ENCODE data around the gene AIP. TPM values are rescaled to one million over a fixed set of nuclear protein-coding genes. Genes with fewer than 3 reads are reported as not detected.

The AIP gene
- total and polyA plus RNA-seq, 2 donors (not counting 3 experiments of a cell fraction or from before 2014, with no cell fraction given) = 46.3 to 114 TPM

DNA sequence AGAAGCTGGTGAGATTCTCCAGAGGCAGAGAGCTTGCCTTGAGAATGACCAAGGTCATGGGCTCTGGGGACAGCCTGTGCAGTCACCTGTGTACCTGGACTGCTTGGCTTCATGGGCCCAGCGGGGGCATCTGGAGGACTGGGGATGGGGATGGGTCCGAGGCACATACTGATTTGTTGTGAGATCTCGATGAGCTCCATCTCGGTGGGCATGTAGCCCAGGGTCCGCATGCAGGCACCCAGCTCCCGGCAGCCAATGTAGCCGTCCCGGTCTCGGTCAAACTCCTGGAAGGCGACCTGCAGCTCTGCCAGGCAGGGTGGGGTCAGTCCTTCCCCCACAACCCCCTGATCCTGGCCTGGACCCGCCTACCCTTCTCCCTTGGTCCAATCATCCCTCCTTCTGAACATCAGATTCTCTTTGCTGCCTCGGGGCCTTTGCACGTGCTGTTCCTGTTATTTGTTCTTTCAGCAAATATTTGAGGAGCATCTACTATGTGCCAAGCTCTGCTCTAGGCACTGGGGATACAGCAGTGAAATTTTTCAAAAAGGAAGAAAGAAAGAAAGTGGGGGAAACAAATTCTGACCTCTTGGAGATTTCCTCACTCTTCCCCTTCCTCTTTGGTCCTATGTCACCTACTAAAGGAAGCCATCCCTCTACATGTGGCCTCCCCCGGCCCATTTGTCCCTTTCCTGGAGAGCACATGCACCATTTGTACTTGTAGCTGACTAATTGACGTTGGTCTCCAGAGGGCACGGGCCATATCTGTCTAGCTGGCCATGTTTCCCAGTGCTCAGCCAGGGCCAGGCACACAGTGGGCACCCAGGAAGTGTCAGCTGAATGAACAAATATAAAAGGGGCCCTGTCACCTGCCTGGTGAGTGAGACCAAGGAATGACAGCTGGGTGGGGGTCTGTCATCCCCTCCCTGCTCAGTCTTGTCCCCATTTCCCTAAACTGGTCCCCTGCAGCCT lies 38.3 kb downstream of the AIP start:
- H3K9me3 ChIP-seq (replicated peaks; ENCODE audit: control insufficient read depth, insufficient read depth, low read length) = no peaks in the 10 kb centered on the region
- DNase-seq (ENCODE audit: low read depth, low spot score) (no peak), FAIRE-seq (no peak)
- no peaks in the 10 kb centered on the region for H4K20me1 ChIP-seq (replicated peaks; ENCODE audit: control insufficient read depth, extremely low read depth, insufficient read depth, low read length)
- ChIA-PET POLR2A (no interaction called here), CTCF (interaction anchor here (0.7 kb wide), 1 partner anchor 51 kb away, joined by 3 read pairs; no protein-coding TSS in a partner anchor)
- H3K4me3 ChIP-seq (replicated peaks in 1 of 3; ENCODE audit: insufficient read depth in 1 of 3, low read depth in 1 of 3, low read length in 3 of 3) = no peak overlapping the region
- no peak overlapping the region for H3K27ac ChIP-seq (ENCODE audit: insufficient read depth, low read depth, low read length)
- BruUV-seq (replicated peaks) = no TSS peak
- H2AFZ ChIP-seq (ENCODE audit: low read depth, low read length) = no peak overlapping the region
- no peak overlapping the region for H3K9ac ChIP-seq (replicated peaks; ENCODE audit: extremely low read depth, insufficient read depth, low read length)
- no peaks in the 10 kb centered on the region for H3K9me1 ChIP-seq (replicated peaks; ENCODE audit: control insufficient read depth, extremely low read depth, insufficient read depth, low read length)
- dilution Hi-C loops (cut with MboI; ENCODE audit: extremely low pct_ligation_motif_present, low sequenced_read_pairs) (no loop called here), intact Hi-C loops (cut with micrococcal nuclease) (no loop called here)
- no peaks in the 10 kb centered on the region for H3K79me2 ChIP-seq (ENCODE audit: control insufficient read depth, insufficient read depth, low read length)
- peaks cover 0 to 3% of the 10 kb centered on the region in 2 experiments for H3K27me3 ChIP-seq (ENCODE audit: control insufficient read depth in 2 of 2, insufficient read depth in 2 of 2, low read length in 2 of 2)
- no peaks in the 10 kb centered on the region for H3K36me3 ChIP-seq (ENCODE audit: control insufficient read depth in 2 of 2, extremely low read depth in 1 of 2, insufficient read depth in 2 of 2, low read length in 2 of 2)
- no peak overlapping the region for H3K4me2 ChIP-seq (ENCODE audit: insufficient read depth, low read length)
- no peaks in the 10 kb centered on the region for H3K4me1 ChIP-seq (ENCODE audit: control insufficient read depth, extremely low read depth, insufficient read depth, low read length)
- TF ChIP-seq POLR2A (IDR thresholded peaks at IDR 0.05; ENCODE audit: low read depth, low read length) (no peak), JUN (IDR thresholded peaks at IDR 0.05; ENCODE audit: borderline replicate concordance, insufficient read depth, insufficient read length, low read depth) (no peak), GATA2 (IDR thresholded peaks at IDR 0.05; ENCODE audit: insufficient read depth, insufficient read length, low read depth, low read length) (no peak), FOS (IDR thresholded peaks at IDR 0.05; ENCODE audit: borderline replicate concordance, insufficient read depth, low read length) (no peak), EZH2 (IDR thresholded peaks at IDR 0.05; ENCODE audit: borderline replicate concordance, low read depth, low read length, severe bottlenecking) (no peak)
- TF ChIP-seq, protein P1, sequence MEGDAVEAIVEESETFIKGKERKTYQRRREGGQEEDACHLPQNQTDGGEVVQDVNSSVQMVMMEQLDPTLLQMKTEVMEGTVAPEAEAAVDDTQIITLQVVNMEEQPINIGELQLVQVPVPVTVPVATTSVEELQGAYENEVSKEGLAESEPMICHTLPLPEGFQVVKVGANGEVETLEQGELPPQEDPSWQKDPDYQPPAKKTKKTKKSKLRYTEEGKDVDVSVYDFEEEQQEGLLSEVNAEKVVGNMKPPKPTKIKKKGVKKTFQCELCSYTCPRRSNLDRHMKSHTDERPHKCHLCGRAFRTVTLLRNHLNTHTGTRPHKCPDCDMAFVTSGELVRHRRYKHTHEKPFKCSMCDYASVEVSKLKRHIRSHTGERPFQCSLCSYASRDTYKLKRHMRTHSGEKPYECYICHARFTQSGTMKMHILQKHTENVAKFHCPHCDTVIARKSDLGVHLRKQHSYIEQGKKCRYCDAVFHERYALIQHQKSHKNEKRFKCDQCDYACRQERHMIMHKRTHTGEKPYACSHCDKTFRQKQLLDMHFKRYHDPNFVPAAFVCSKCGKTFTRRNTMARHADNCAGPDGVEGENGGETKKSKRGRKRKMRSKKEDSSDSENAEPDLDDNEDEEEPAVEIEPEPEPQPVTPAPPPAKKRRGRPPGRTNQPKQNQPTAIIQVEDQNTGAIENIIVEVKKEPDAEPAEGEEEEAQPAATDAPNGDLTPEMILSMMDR (IDR thresholded peaks at IDR 0.05; ENCODE audit: extremely low read depth in 1 of 2, insufficient read depth in 1 of 2, low read depth in 1 of 2, low read length in 2 of 2) = no peak

All from endothelial cell of umbilical vein (primary cell).